Transverse colon (tissue), 4 donors: Measurements from ENCODE around the gene PHKG2. TPM values are rescaled to one million over a fixed set of nuclear protein-coding genes. Genes with fewer than 3 reads are reported as not detected.

Experiments
- DNase-seq: peaks from one replicate; pipeline ENCODE4 v3.0.0-alpha.2; 2019
- H3K27ac ChIP-seq, 4 donors: fragments of 200-600 bp; sonication (generic); 2 replicates each; pipeline ENCODE4 v1.5.1; 2016 to 2018; ENCODE audit warnings: inconsistent platforms in 4 of 4
- H3K27me3 ChIP-seq: fragments of 200-600 bp; sonication (generic); 2 replicates; pipeline ENCODE4 v1.5.1; 2017; ENCODE audit warnings: inconsistent platforms
- H3K36me3 ChIP-seq, 4 donors: fragments of 200-600 bp; sonication (generic); 2 replicates each; pipeline ENCODE4 v1.5.1; 2017 to 2019; ENCODE audit warnings: inconsistent platforms in 4 of 4
- H3K4me1 ChIP-seq, 4 donors: fragments of 200-600 bp; sonication (generic); 2 replicates each; pipeline ENCODE4 v1.5.1; 2017 to 2020; ENCODE audit warnings: inconsistent platforms in 4 of 4
- H3K4me3 ChIP-seq, 4 donors: fragments of 200-600 bp; sonication (generic); 1 replicate in 1 of 4; 2 replicates in 3 of 4; pipeline versions ENCODE4 v1.5.1 to v1.6.1; 2017 to 2019; ENCODE audit warnings: inconsistent platforms in 4 of 4
- H3K9me3 ChIP-seq, 2 donors: fragments of 200-600 bp; sonication (generic); 2 replicates each; pipeline ENCODE4 v1.5.1; 2017 to 2019; ENCODE audit warnings: inconsistent platforms in 2 of 2
- EP300 ChIP-seq: sonication (generic); formaldehyde crosslinking; IDR thresholded peaks from one replicate; pipeline ENCODE4 v1.6.1; 2017; ENCODE audit warnings: antibody characterized with exemption, low read depth
- POLR2A ChIP-seq: fragments of 450-650 bp; IDR thresholded peaks from one replicate; pipeline ENCODE4 v1.6.1; 2016; ENCODE audit warnings: antibody characterized with exemption, mild to moderate bottlenecking, moderate library complexity
- POLR2AphosphoS5 ChIP-seq, 3 donors: sonication (generic); formaldehyde crosslinking; IDR thresholded peaks; one replicate each; pipeline ENCODE4 v1.6.1; 2016; ENCODE audit warnings: antibody characterized with exemption in 3 of 3
- WGBS, 2 donors: methylation state at CpG; one replicate each; pipeline ENCODE4 v1.1.5; 2018; ENCODE audit warnings: low coverage in 1 of 2; 5-methylcytosine and 5-hydroxymethylcytosine counted together
- in situ Hi-C, 4 donors: fragments of 200-750 bp; cut with MboI; loops; one replicate each; pipeline versions ENCODE4 v1.15.0 to v1.15.1; 2017; ENCODE audit warnings: low sequenced_read_pairs in 3 of 4, low pct_ligation_motif_present in 1 of 4, low pct_unique_long_range_greater_than_20kb in 1 of 4
- intact Hi-C: fragments of 100-400 bp; cut with DNase I; formaldehyde crosslinking; loops from one replicate; pipeline ENCODE4 v1.15.1; 2023; ENCODE audit warnings: low total_unique reads
- total RNA-seq, 4 donors: library from RNA; depleted of rRNA; stranded (reverse); fragments of >200 nt; gene quantifications; one replicate each; pipeline ENCODE4 v1.1.0, GENCODE V29; 2016
- TF ChIP-seq, protein P1 (sequence below), 5 experiments: fragments of 200-600 bp in 3 of 5; fragments of 450-650 bp in 2 of 5; sonication (generic) in 3 of 5; IDR thresholded peaks; 1 replicate in 2 of 5; 2 replicates in 3 of 5; pipeline ENCODE4 v1.5.1; 2016 to 2017; ENCODE audit warnings: antibody characterized with exemption in 5 of 5, inconsistent platforms in 3 of 5, mild to moderate bottlenecking in 2 of 5, moderate library complexity in 1 of 5

The PHKG2 gene
- total RNA-seq, 4 donors from 2014 or later = 41.1 to 152 (median 66.4) TPM

DNA sequence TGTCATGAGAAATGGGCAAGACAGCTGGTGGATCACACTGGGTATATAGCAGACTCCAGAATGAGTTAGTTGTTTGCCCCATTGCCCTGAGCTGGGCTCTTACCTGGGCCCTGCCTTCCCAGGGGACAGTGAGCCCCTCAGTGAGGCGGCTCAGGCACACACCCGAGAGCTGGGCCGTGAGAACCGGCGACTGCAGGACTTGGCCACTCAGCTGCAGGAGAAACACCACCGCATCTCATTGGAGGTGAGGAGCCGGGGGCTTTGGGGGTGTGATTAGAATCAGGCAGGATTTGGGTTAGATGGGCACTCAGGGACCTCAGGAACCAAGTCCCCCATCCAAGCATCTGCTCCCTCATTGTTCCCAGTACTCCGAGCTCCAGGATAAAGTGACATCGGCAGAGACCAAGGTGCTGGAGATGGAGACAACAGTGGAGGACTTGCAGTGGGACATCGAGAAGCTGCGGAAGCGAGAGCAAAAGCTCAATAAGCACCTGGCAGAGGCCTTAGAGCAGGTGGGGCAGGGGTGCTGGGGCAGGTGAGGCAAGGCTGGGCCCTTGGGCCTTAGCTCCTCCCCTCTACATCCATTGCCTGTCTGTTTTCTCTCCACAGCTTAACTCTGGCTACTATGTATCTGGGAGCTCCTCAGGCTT, 16.7 kb downstream of the PHKG2 start:
- DNase-seq = no peak
- Histone ChIP-seq H3K4me1 (peaks cover 20 to 29% (median 25%) of the 10 kb centered on the region in 4 donors), H3K27me3 (no peaks in the 10 kb centered on the region), H3K9me3 (no peaks in the 10 kb centered on the region), H3K4me3 (no peak overlapping the region), H3K27ac (no peak overlapping the region), H3K36me3 (peaks cover 0 to 57% (median 26%) of the 10 kb centered on the region in 4 donors)
- no peak for TF ChIP-seq EP300
- no peak for TF ChIP-seq POLR2A
- TF ChIP-seq, protein P1, sequence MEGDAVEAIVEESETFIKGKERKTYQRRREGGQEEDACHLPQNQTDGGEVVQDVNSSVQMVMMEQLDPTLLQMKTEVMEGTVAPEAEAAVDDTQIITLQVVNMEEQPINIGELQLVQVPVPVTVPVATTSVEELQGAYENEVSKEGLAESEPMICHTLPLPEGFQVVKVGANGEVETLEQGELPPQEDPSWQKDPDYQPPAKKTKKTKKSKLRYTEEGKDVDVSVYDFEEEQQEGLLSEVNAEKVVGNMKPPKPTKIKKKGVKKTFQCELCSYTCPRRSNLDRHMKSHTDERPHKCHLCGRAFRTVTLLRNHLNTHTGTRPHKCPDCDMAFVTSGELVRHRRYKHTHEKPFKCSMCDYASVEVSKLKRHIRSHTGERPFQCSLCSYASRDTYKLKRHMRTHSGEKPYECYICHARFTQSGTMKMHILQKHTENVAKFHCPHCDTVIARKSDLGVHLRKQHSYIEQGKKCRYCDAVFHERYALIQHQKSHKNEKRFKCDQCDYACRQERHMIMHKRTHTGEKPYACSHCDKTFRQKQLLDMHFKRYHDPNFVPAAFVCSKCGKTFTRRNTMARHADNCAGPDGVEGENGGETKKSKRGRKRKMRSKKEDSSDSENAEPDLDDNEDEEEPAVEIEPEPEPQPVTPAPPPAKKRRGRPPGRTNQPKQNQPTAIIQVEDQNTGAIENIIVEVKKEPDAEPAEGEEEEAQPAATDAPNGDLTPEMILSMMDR (IDR thresholded peaks at IDR 0.05) = no peak
- TF ChIP-seq POLR2AphosphoS5 (IDR thresholded peaks at IDR 0.05) = no peak
- intact Hi-C loops = loop anchor here (5.0 to 10.0 kb wide), 2 partner anchors 60 to 652 kb away; no protein-coding TSS in a partner anchor
- in situ Hi-C loops = no loop called here
- 96 to 100% methylated on average over 1 to 12 of the region's 12 CpGs for WGBS, 2 donors

DNA sequence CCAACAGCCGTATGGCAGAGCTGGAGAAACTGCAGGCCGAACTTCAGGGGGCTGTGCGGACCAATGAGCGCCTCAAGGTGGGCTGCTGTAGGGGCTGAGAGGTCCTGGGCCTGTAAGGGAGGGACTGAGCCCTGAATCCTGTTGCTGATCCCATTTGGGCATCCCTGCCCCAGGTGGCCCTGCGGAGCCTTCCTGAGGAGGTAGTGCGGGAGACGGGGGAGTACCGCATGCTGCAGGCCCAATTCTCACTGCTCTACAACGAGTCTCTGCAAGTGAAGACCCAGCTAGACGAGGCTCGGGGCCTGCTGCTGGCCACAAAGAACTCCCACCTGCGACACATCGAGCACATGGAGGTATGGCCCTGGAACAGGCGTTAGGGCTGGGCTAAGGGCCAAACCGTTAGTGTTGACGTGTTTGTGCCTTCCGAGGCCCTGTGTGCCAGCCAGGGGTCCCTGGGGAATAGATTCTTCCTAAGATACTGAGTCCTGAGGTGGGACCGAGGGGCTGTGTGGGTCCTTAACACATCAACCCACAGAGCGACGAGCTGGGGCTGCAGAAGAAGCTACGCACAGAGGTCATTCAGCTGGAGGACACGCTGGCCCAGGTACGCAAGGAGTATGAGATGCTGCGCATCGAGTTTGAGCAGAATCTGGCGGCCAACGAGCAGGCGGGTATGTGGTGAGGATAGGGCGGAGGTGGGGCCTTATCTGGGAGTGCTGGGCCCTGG, 18.1 kb downstream of the PHKG2 start:
- peaks cover 13 to 21% (median 16%) of the 10 kb centered on the region in 4 donors for H3K4me1 ChIP-seq
- no peak overlapping the region for H3K4me3 ChIP-seq
- in situ Hi-C loops (no loop called here), intact Hi-C loops (loop anchor here (10.0 kb wide), 1 partner anchor 62 kb away; no protein-coding TSS in a partner anchor)
- no peak for TF ChIP-seq POLR2A
- TF ChIP-seq, protein P1 (IDR thresholded peaks at IDR 0.05) = no peak
- no peak for TF ChIP-seq EP300
- TF ChIP-seq POLR2AphosphoS5 (IDR thresholded peaks at IDR 0.05) = no peak
- peaks cover 0 to 67% (median 29%) of the 10 kb centered on the region in 4 donors for H3K36me3 ChIP-seq
- no peak overlapping the region for H3K27ac ChIP-seq
- no peaks in the 10 kb centered on the region for H3K9me3 ChIP-seq
- WGBS, 2 donors = 93 to 100% methylated on average over 2 to 29 of the region's 29 CpGs
- no peaks in the 10 kb centered on the region for H3K27me3 ChIP-seq
- DNase-seq = no peak

DNA sequence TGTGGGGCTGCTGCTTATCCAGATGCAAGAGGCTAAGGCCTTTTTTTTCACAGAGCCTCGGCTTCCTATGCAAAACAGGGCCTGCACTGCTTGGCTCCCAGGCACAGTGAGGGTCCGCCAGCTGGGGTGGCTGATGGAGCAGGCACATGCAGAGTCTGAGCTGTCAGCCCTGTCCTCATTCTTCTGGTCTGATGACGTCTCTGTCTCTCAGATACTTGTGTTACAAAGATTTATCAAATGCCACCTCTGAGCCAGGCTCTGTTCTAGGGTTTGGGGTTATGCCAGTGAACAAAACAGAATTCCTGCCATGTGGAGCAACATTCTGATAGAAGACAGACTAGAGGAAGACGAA, 18.7 kb downstream of the PHKG2 start:
- H3K4me3 ChIP-seq = no peak overlapping the region
- TF ChIP-seq POLR2A (no peak), POLR2AphosphoS5 (IDR thresholded peaks at IDR 0.05) (no peak), EP300 (no peak)
- TF ChIP-seq, protein P1 (IDR thresholded peaks at IDR 0.05) = no peak
- H3K27me3 ChIP-seq = no peaks in the 10 kb centered on the region
- peaks cover 0 to 71% (median 32%) of the 10 kb centered on the region in 4 donors for H3K36me3 ChIP-seq
- intact Hi-C loops = loop anchor here (10.0 kb wide), 1 partner anchor 62 kb away; no protein-coding TSS in a partner anchor
- no peak for DNase-seq
- 86 to 100% methylated on average over 1 to 4 of the region's 4 CpGs for WGBS, 2 donors
- in situ Hi-C loops = no loop called here
- H3K9me3 ChIP-seq = no peaks in the 10 kb centered on the region
- peaks cover 13 to 21% (median 15%) of the 10 kb centered on the region in 4 donors for H3K4me1 ChIP-seq
- H3K27ac ChIP-seq = no peak overlapping the region

- intact Hi-C loops = loop anchor here (10.0 kb wide), 1 partner anchor 63 kb away; no protein-coding TSS in a partner anchor
- WGBS, 2 donors = 92 to 93% methylated on average over 2 to 18 of the region's 18 CpGs
- peaks cover 0 to 78% (median 37%) of the 10 kb centered on the region in 4 donors for H3K36me3 ChIP-seq
These were observed 19.7 kb downstream of the PHKG2 start for GRCh38 chr16:30767767-30768465.

More at GRCh38 chr16:30767767-30768465, 19.7 kb downstream of the PHKG2 start:
- no peaks in the 10 kb centered on the region for H3K27me3 ChIP-seq
- no peaks in the 10 kb centered on the region for H3K9me3 ChIP-seq
- in situ Hi-C loops = no loop called here
- DNase-seq = no peak
- TF ChIP-seq POLR2AphosphoS5 (IDR thresholded peaks at IDR 0.05) (no peak), POLR2A (no peak), EP300 (no peak)
- TF ChIP-seq, protein P1 (IDR thresholded peaks at IDR 0.05) = no peak
- H3K27ac ChIP-seq = no peak overlapping the region
- H3K4me1 ChIP-seq = peaks cover 9 to 16% (median 11%) of the 10 kb centered on the region in 4 donors
- no peak overlapping the region for H3K4me3 ChIP-seq
